GM21576 (cell line): ENCODE measurements around the gene DCAF6.

Source experiments
- ATAC-seq: cut with Tn5 transposase; IDR thresholded peaks from one replicate; pipeline ENCODE4 v1.9.1; 2021; ENCODE audit warnings: mild to moderate bottlenecking, moderate library complexity; ENCODE audit not compliant: unreplicated experiment

DCAF6 gene

DNA sequence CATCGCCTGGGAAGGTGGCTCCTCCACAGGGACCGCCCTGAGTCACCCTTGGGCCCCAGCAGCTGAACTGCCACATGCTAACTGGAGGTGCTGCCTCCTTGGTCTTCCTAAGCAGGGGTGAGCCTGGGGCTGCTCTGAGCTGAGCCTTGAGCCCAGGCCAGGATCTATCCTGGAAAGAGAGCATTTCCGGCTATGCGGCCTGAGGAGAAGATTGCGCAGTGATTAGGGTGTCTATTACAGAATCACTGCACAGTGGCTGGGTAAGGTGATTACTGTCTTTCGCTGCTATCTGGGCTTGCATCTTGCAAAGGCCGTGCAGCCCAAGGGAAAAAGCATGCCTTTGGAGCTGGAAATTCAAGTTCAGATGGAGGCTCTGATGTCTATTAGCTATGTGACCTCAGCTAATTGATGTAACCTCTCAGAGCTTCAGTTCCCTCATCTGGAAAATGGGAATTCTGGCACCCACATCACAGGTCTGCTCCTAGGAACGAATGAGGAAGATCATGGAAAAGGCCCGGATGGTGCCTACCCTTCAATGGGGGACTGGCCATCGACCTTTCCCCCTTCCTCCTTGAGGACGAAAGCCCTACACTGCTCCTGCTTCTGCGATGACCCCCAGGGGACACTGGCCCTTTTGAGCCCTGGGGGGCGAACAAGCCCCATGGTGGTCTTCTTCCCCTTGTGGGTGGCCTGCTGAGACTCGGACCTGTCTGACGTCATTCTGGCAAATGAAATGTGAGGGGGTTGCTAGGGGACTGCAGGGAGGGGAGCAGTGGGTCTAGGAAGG, 162.2 kb downstream of the DCAF6 start:
- ATAC-seq = no peak

- no peak for ATAC-seq
Measured at GRCh38 chr1:168099337-168099801, 162.9 kb downstream of the DCAF6 start.

DNA sequence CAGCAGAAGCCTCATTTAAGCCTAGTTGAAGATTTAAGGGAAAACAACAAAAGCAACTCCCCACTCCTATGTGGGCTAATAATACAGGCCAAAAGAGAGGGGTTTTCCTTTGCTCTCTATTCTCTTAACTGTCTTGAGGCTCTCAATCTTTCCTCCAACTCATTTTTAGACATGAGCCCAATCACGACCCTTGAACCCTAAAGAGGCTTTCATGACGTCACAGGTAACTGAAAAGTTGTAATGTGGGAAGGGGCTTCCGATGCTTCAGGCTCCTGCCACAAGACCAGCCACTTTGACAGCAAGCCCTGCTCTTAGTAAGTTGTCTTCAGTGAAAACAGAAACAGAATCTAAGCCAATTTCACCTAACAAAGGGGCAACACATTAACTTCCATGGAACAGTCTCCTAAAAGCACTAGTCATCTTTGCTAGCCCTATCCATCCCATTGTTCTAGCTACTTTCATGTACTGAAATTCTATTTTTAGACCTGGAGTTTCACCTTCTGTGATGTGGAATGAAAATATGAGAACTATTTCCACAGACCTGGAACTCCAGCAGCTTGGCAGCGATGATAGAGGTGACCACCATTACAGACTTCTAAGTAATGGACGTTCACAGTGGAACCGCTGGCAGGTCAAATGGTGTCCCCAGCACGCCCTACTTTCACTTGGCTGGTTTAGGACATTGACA, 164.0 kb downstream of the DCAF6 start:
- ATAC-seq = no peak

DNA sequence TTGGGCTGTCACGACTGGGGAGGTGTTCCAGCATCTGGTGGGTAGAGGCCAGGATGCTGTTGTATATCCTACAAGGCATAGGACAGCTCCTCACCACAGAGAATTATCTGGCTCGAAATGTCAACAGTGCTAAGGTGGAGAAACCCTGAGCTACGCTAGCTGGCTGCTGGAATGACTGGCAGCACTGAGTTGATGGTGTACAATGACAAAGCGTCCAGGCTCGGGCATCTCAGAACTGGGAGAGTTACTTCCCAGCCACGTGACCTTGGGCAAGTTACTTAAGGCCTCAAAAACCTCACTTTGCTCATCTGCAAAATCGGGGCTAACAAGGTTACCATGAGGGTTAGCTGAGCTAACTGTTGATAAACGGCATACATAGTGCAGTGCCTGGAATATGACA, 164.9 kb downstream of the DCAF6 start:
- no peak for ATAC-seq

DNA sequence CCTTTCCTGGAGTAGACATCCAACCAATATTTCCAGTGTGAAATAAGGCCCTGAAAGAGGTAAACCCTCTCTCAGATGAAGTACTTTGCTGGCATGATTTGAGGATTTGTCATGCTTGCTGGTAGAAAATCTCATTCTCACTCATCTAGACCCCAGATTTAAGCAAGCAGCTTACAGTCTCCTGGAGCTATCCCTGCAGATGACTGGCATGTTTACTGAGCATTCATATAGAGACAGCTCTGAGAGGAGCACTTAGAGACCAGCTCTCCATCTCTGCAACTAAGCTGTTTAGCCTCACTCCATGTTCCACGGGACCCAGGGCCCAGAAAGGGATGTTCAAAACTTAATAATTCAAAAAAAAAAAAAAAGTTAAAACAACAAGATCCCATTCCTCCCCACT, 166.0 kb downstream of the DCAF6 start:
- ATAC-seq = no peak

GRCh38 chr1:168104535-168104934, 168.1 kb downstream of the DCAF6 start:
- no peak for ATAC-seq

- ATAC-seq = no peak
Measured at GRCh38 chr1:168105846-168106245, 169.4 kb downstream of the DCAF6 start.

DNA sequence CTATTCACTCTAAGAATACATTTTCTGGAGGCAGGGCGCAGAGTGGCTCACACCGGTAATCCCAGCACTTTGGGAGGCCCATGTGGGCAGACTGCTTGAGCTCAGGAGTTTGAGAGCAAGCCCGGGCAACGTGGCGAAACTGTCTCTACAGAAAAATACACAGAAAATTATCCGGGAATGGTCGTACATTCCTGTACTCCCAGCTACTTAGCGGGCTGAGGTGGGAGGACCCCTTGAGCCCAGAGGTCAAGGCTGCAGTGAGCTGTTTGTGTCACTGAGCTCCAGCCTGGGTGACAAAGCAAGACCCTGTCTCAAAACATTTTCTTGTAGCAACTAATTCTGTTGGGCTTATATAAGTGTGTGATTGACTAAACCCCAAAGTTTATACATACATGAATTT, 169.8 kb downstream of the DCAF6 start:
- ATAC-seq = no peak

DNA sequence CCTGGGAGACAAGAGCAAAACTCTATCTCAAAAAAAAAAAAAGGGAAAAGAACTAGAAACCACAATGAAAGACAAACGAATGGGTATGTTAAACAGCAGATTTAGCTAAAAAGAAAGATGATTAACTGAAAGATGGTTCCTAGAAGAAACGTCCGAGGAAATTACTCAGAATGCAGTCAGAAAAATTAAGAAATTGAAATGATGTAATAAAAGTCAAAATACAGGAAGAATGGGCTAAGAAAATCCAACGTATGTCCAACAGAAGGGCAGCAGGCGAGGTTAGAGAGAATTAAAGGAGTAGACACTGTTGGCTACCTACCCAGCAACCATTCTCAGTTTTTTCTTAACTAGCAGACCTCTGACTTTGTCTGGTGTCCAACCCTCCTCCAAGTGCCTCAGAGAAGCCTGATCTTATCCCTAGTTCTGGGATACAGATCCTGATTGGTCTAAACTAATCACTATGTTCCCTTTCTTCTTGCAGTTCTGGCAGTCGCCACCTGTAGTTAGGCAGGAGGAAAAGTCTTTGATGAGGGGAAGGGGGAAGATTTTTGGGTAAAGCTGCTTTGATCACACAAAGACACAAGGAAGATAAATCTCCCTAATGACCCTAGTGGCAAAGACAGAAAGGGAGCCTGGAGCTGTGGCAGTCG, 174.5 kb downstream of the DCAF6 start:
- no peak for ATAC-seq

- no peak for ATAC-seq
Measured at GRCh38 chr1:168112673-168113305, 176.3 kb downstream of the DCAF6 start.

- no peak for ATAC-seq
Measured at GRCh38 chr1:168114845-168115244, 178.4 kb downstream of the DCAF6 start.

- no peak for ATAC-seq
Measured at GRCh38 chr1:168116327-168116799, 179.9 kb downstream of the DCAF6 start.

DNA sequence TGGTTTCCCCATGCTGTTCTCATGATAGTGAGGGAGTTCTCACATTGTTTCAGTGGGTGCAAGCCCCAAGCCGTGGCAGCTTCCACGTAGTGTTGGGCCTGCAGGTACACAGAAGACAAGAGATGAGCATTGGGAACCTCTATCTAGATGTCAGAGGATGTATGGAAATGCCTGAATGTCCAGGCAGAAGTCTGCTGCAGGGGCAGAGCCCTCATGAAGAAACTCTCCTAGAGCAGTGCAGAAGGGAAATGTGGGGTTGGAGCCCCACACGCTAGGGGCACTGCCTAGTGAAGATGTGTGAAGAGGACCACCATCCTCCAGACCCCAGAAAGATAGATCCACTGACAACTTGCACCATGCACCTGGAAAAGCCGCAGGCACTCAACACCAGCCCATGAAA, 183.3 kb downstream of the DCAF6 start:
- no peak for ATAC-seq

- no peak for ATAC-seq
Measured at GRCh38 chr1:168121401-168122011, 185.0 kb downstream of the DCAF6 start.

GRCh38 chr1:168125051-168125450, 188.6 kb downstream of the DCAF6 start:
- no peak for ATAC-seq
